Keratinocyte (primary cell): Measurements from ENCODE around the gene PSD. TPM values are rescaled to one million over a fixed set of nuclear protein-coding genes. Genes with fewer than 3 reads are reported as not detected.
A peak's percentile ranks its signal among the peaks of the same experiment; 100 is the strongest.
"Not testable (repeated sequence)": the region's sequence is repeated elsewhere in the genome, so short reads cannot be mapped to it uniquely, and the experiment has no call there.

Experiments
- DNase-seq: peaks from one replicate; pipeline ENCODE4 v3.0.0-alpha.2; 2011; ENCODE audit warnings: low read depth, missing footprints, low spot score
- FAIRE-seq: peaks from 2 replicates; lab custom pipeline; 2011; peaks lifted over from hg19 to GRCh38; lab: Jason Lieb, UNC
- H2AFZ ChIP-seq: 2 replicates; pipeline ENCODE4 v1.6.0; 2012; ENCODE audit warnings: low read length, control low read depth, inconsistent platforms; ENCODE audit not compliant: control insufficient read depth
- H3K27ac ChIP-seq: 2 replicates; pipeline ENCODE4 v1.5.1; 2011; ENCODE audit warnings: low read length; ENCODE audit not compliant: control insufficient read depth, insufficient read depth
- H3K27me3 ChIP-seq: 3 replicates; pipeline ENCODE4 v1.6.0; 2011; ENCODE audit warnings: low read length; ENCODE audit not compliant: control insufficient read depth, insufficient read depth; ENCODE audit errors: extremely low read depth
- H3K36me3 ChIP-seq, 2 experiments: 2 replicates in 1 of 2; 3 replicates in 1 of 2; pipeline ENCODE4 v1.5.1; 2011; ENCODE audit warnings: low read length in 2 of 2, mild to moderate bottlenecking in 1 of 2; ENCODE audit not compliant: control insufficient read depth in 2 of 2, insufficient read depth in 2 of 2; ENCODE audit errors: extremely low read depth in 1 of 2
- H3K4me1 ChIP-seq: 3 replicates; pipeline ENCODE4 v1.5.1; 2011; ENCODE audit warnings: low read length; ENCODE audit not compliant: control insufficient read depth, insufficient read depth; ENCODE audit errors: extremely low read depth
- H3K4me2 ChIP-seq: 3 replicates; pipeline ENCODE4 v1.6.0; 2011; ENCODE audit warnings: low read depth, low read length; ENCODE audit not compliant: control insufficient read depth, insufficient read depth; ENCODE audit errors: extremely low read depth
- H3K4me3 ChIP-seq, 3 experiments: fragments of 200-600 bp in 1 of 3; sonication (generic) in 1 of 3; 2 replicates in 2 of 3; 3 replicates in 1 of 3; pipeline ENCODE4 v1.5.1; 2011 to 2016; ENCODE audit warnings: low read length in 3 of 3, mild to moderate bottlenecking in 3 of 3, control low read depth in 2 of 3, inconsistent platforms in 1 of 3, low read depth in 1 of 3, mixed read lengths in 1 of 3, mixed run types in 1 of 3, moderate library complexity in 1 of 3; ENCODE audit not compliant: control insufficient read depth in 2 of 3, insufficient read depth in 2 of 3; ENCODE audit errors: extremely low read depth in 1 of 3
- H3K79me2 ChIP-seq: 2 replicates; pipeline ENCODE4 v1.6.0; 2012; ENCODE audit warnings: low read length; ENCODE audit not compliant: control insufficient read depth, insufficient read depth
- H3K9ac ChIP-seq: 3 replicates; pipeline ENCODE4 v1.6.0; 2011; ENCODE audit warnings: low read length; ENCODE audit not compliant: control insufficient read depth, insufficient read depth; ENCODE audit errors: extremely low read depth
- H3K9me1 ChIP-seq: 3 replicates; pipeline ENCODE4 v1.6.0; 2011; ENCODE audit warnings: low read length; ENCODE audit not compliant: control insufficient read depth, insufficient read depth; ENCODE audit errors: extremely low read depth
- H3K9me3 ChIP-seq: 2 replicates; pipeline ENCODE4 v1.5.1; 2012; ENCODE audit warnings: low read depth, low read length; ENCODE audit not compliant: control insufficient read depth
- H4K20me1 ChIP-seq: 3 replicates; pipeline ENCODE4 v1.6.0; 2011; ENCODE audit warnings: low read length; ENCODE audit not compliant: control insufficient read depth, insufficient read depth; ENCODE audit errors: extremely low read depth
- CTCF ChIP-seq, 3 experiments: IDR thresholded peaks in 1 of 3; conservative IDR thresholded peaks in 1 of 3; optimal IDR thresholded peaks in 1 of 3; 2 replicates in 2 of 3; 3 replicates in 1 of 3; pipeline versions ENCODE3 to v1.5.1; 2011; ENCODE audit warnings: low read length in 3 of 3, mild to moderate bottlenecking in 3 of 3, moderate library complexity in 2 of 3, control low read depth in 1 of 3, inconsistent platforms in 1 of 3; ENCODE audit not compliant: insufficient read depth in 2 of 3; ENCODE audit errors: extremely low read depth in 1 of 3
- EZH2 ChIP-seq: IDR thresholded peaks from one replicate; pipeline ENCODE4 v1.6.1; 2012; ENCODE audit warnings: inconsistent platforms, mild to moderate bottlenecking, low read length, moderate library complexity
- dilution Hi-C: fragments of 300-500 bp; cut with MboI; formaldehyde crosslinking; loops from one replicate; pipeline ENCODE4 v1.7.0; 2020; ENCODE audit warnings: low sequenced_read_pairs; ENCODE audit not compliant: extremely low pct_ligation_motif_present
- polyA plus RNA-seq, 5 experiments: library from polyadenylated mRNA; depleted of rRNA in 3 of 5; stranded (reverse) in 3 of 5; stranded (forward) in 1 of 5; unstranded in 1 of 5; fragments of >200 nt; gene quantifications; 1 replicate in 1 of 5; 2 replicates in 3 of 5; 3 replicates in 1 of 5; pipeline versions ENCODE4 v1.2.1 to v1.2.3, GENCODE V29; 2011 to 2012; ENCODE audit warnings: missing spikeins in 2 of 5, low read depth in 1 of 5, low replicate concordance in 1 of 5

The PSD gene
- polyA plus RNA-seq, 1 donor (not counting 4 experiments of a cell fraction or from before 2014, with no cell fraction given), result 0.10 TPM

- H3K4me2 ChIP-seq, result no peak overlapping the region
- no peaks in the 10 kb centered on the region for H3K79me2 ChIP-seq
- H2AFZ ChIP-seq, result no peak overlapping the region
- peak overlapping the region; percentile 24 for H3K27ac ChIP-seq
- H4K20me1 ChIP-seq, result no peaks in the 10 kb centered on the region
- H3K9me1 ChIP-seq, result peaks cover 3% of the 10 kb centered on the region
- no peak overlapping the region for H3K9ac ChIP-seq
- no peaks in the 10 kb centered on the region for H3K9me3 ChIP-seq
- H3K36me3 ChIP-seq, result peaks cover 0 to 5% of the 10 kb centered on the region in 2 experiments
- DNase-seq, result no peak
- H3K4me3 ChIP-seq, result no peak overlapping the region
- FAIRE-seq, result no peak
- H3K27me3 ChIP-seq, result no peaks in the 10 kb centered on the region
- H3K4me1 ChIP-seq, result peaks cover 20% of the 10 kb centered on the region
- no peak for TF ChIP-seq EZH2
- no peak for TF ChIP-seq CTCF (optimal IDR thresholded peaks at IDR 0.05 in 1 of 3, IDR thresholded peaks at IDR 0.05 in 1 of 3, conservative IDR thresholded peaks at IDR 0.05 in 1 of 3; ENCODE audit: extremely low read depth in 1 of 3, insufficient read depth in 2 of 3, low read length in 3 of 3)
- dilution Hi-C loops, result no loop called here
Measured at GRCh38 chr10:102455893-102456471, 37.4 kb upstream of the PSD start.

- H3K9me3 ChIP-seq, H3K9ac ChIP-seq, H3K36me3 ChIP-seq, FAIRE-seq, H3K4me2 ChIP-seq, H3K9me1 ChIP-seq, H4K20me1 ChIP-seq, DNase-seq, H2AFZ ChIP-seq, dilution Hi-C loops, H3K4me3 ChIP-seq, H3K79me2 ChIP-seq, H3K27me3 ChIP-seq: not testable (repeated sequence)
- peaks cover 18% of the 10 kb centered on the region for H3K4me1 ChIP-seq
- H3K27ac ChIP-seq, result peak overlapping the region; percentile 24
Measured at GRCh38 chr10:102454662-102455487, 36.3 kb upstream of the PSD start.
